Activated naive CD4-positive, alpha-beta T cell treated with anti-CD3 and anti-CD28 coated beads, Interleukin-2, amount 10 ng/mL, durations not matched to agents 7 days and 5 days (primary cell): ENCODE data around the gene A3GALT2.
A peak's percentile ranks its signal among the peaks of the same experiment; 100 is the strongest.

ENCODE experiments used
- CTCF ChIA-PET: fragments of 350-600 bp; sonication (Branson Sonifier 250); formaldehyde crosslinking; loops from one replicate; lab custom pipeline; 2021; ENCODE audit warnings: antibody characterized with exemption; lab: Charles Lee
- DNase-seq: peaks from one replicate; pipeline ENCODE4 v3.0.0-alpha.2; 2020
- H3K27ac Mint-ChIP-seq: one replicate; pipeline ENCODE4 v1.8.0; 2021; ENCODE audit warnings: mild to moderate bottlenecking, moderate library complexity, mixed read lengths
- H3K27me3 Mint-ChIP-seq: one replicate; pipeline ENCODE4 v1.8.0; 2021; ENCODE audit warnings: mild to moderate bottlenecking, mixed read lengths
- H3K36me3 Mint-ChIP-seq: one replicate; pipeline ENCODE4 v1.8.0; 2021; ENCODE audit warnings: mixed read lengths
- H3K4me1 Mint-ChIP-seq: one replicate; pipeline ENCODE4 v1.8.0; 2021; ENCODE audit warnings: mixed read lengths
- H3K4me3 Mint-ChIP-seq: one replicate; pipeline ENCODE4 v1.8.0; 2021; ENCODE audit warnings: mild to moderate bottlenecking, moderate library complexity, mixed read lengths
- H3K9me3 Mint-ChIP-seq: one replicate; pipeline ENCODE4 v1.8.0; 2021; ENCODE audit warnings: mixed read lengths

The A3GALT2 gene

GRCh38 chr1:33306653-33307493 lies 14.0 kb downstream of the A3GALT2 start:
- CTCF ChIA-PET, result interaction anchor here (1.5 to 2.5 kb wide), 2 partner anchors 11 kb away, joined by 5 to 12 read pairs; no protein-coding TSS in a partner anchor
- H3K36me3 Mint-ChIP-seq, result peaks cover 10% of the 10 kb centered on the region
- H3K4me3 Mint-ChIP-seq, result no peak overlapping the region
- H3K27me3 Mint-ChIP-seq, result peaks cover 41% of the 10 kb centered on the region
- peaks cover 4% of the 10 kb centered on the region for H3K9me3 Mint-ChIP-seq
- no peak overlapping the region for H3K27ac Mint-ChIP-seq
- no peak for DNase-seq
- H3K4me1 Mint-ChIP-seq, result peaks cover 21% of the 10 kb centered on the region

- Mint-ChIP-seq H3K9me3 (peaks cover 7% of the 10 kb centered on the region), H3K4me1 (peaks cover 26% of the 10 kb centered on the region), H3K4me3 (no peak overlapping the region), H3K27ac (no peak overlapping the region), H3K27me3 (peaks cover 40% of the 10 kb centered on the region), H3K36me3 (peaks cover 17% of the 10 kb centered on the region)
- CTCF ChIA-PET, result interaction anchor here (2.5 kb wide), 1 partner anchor 10 kb away, joined by 12 read pairs; no protein-coding TSS in a partner anchor
- DNase-seq, result no peak
Measured at GRCh38 chr1:33305816-33306652, 14.9 kb downstream of the A3GALT2 start.

GRCh38 chr1:33305016-33305415 lies 15.9 kb downstream of the A3GALT2 start:
- CTCF ChIA-PET, result interaction anchor here (2.5 kb wide), 1 partner anchor 9 kb away, joined by 12 read pairs; no protein-coding TSS in a partner anchor
- Mint-ChIP-seq H3K4me3 (no peak overlapping the region), H3K36me3 (peaks cover 20% of the 10 kb centered on the region), H3K4me1 (peaks cover 28% of the 10 kb centered on the region), H3K27me3 (peaks cover 40% of the 10 kb centered on the region), H3K9me3 (peaks cover 7% of the 10 kb centered on the region), H3K27ac (peak overlapping the region; percentile 55)
- no peak for DNase-seq

GRCh38 chr1:33302325-33302724 lies 18.6 kb downstream of the A3GALT2 start:
- Mint-ChIP-seq H3K27me3 (peaks cover 31% of the 10 kb centered on the region), H3K36me3 (peaks cover 25% of the 10 kb centered on the region), H3K4me3 (no peak overlapping the region), H3K4me1 (peaks cover 33% of the 10 kb centered on the region), H3K9me3 (peaks cover 7% of the 10 kb centered on the region), H3K27ac (peak overlapping the region; percentile 84)
- CTCF ChIA-PET, result no interaction called here
- peak; percentile 71 for DNase-seq

- CTCF ChIA-PET, result interaction anchor here (0.6 kb wide), 1 partner anchor 155 kb away, joined by 4 read pairs; no protein-coding TSS in a partner anchor
- Mint-ChIP-seq H3K27ac (peak overlapping the region; percentile 84), H3K9me3 (peaks cover 7% of the 10 kb centered on the region), H3K27me3 (peaks cover 22% of the 10 kb centered on the region), H3K4me3 (no peak overlapping the region), H3K36me3 (peaks cover 30% of the 10 kb centered on the region), H3K4me1 (peaks cover 33% of the 10 kb centered on the region)
- no peak for DNase-seq
Measured at GRCh38 chr1:33301273-33301984, 19.5 kb downstream of the A3GALT2 start.

- no peak overlapping the region for H3K4me3 Mint-ChIP-seq
- peaks cover 7% of the 10 kb centered on the region for H3K9me3 Mint-ChIP-seq
- peaks cover 33% of the 10 kb centered on the region for H3K4me1 Mint-ChIP-seq
- H3K27ac Mint-ChIP-seq, result no peak overlapping the region
- CTCF ChIA-PET, result interaction anchor here (0.6 kb wide), 1 partner anchor 155 kb away, joined by 4 read pairs; no protein-coding TSS in a partner anchor
- peaks cover 32% of the 10 kb centered on the region for H3K36me3 Mint-ChIP-seq
- DNase-seq, result no peak
- H3K27me3 Mint-ChIP-seq, result peaks cover 15% of the 10 kb centered on the region
Measured at GRCh38 chr1:33300673-33301072, 20.2 kb downstream of the A3GALT2 start.

GRCh38 chr1:33299461-33300155 lies 21.3 kb downstream of the A3GALT2 start:
- Mint-ChIP-seq H3K9me3 (peaks cover 7% of the 10 kb centered on the region), H3K27me3 (peaks cover 5% of the 10 kb centered on the region), H3K4me1 (peaks cover 39% of the 10 kb centered on the region), H3K36me3 (peaks cover 36% of the 10 kb centered on the region), H3K4me3 (no peak overlapping the region), H3K27ac (no peak overlapping the region)
- CTCF ChIA-PET, result interaction anchor here (1.5 to 7.5 kb wide), 2 partner anchors 89 to 171 kb away, joined by 3 to 108 read pairs; partner anchors contain the start of gene ZSCAN20
- DNase-seq, result no peak

GRCh38 chr1:33298623-33299277 lies 22.1 kb downstream of the A3GALT2 start:
- Mint-ChIP-seq H3K4me1 (peaks cover 34% of the 10 kb centered on the region), H3K4me3 (no peak overlapping the region), H3K27me3 (no peaks in the 10 kb centered on the region), H3K9me3 (peaks cover 7% of the 10 kb centered on the region), H3K27ac (no peak overlapping the region), H3K36me3 (peaks cover 43% of the 10 kb centered on the region)
- CTCF ChIA-PET, result interaction anchor here (0.6 to 7.5 kb wide), 9 partner anchors 14 to 242 kb away, joined by 3 to 108 read pairs (median 3); partner anchors contain the start of gene ZSCAN20
- peak; percentile 73 for DNase-seq

GRCh38 chr1:33297911-33298622 lies 22.8 kb downstream of the A3GALT2 start:
- H3K9me3 Mint-ChIP-seq, result peaks cover 7% of the 10 kb centered on the region
- peaks cover 40% of the 10 kb centered on the region for H3K36me3 Mint-ChIP-seq
- DNase-seq, result no peak
- CTCF ChIA-PET, result interaction anchor here (0.6 to 7.5 kb wide), 11 partner anchors 15 to 242 kb away, joined by 3 to 108 read pairs (median 3); partner anchors contain the start of gene ZSCAN20
- H3K4me3 Mint-ChIP-seq, result no peak overlapping the region
- peaks cover 29% of the 10 kb centered on the region for H3K4me1 Mint-ChIP-seq
- H3K27me3 Mint-ChIP-seq, result no peaks in the 10 kb centered on the region
- H3K27ac Mint-ChIP-seq, result no peak overlapping the region

- peaks cover 3% of the 10 kb centered on the region for H3K9me3 Mint-ChIP-seq
- no peaks in the 10 kb centered on the region for H3K27me3 Mint-ChIP-seq
- H3K27ac Mint-ChIP-seq, result no peak overlapping the region
- H3K36me3 Mint-ChIP-seq, result peaks cover 32% of the 10 kb centered on the region
- no peak overlapping the region for H3K4me3 Mint-ChIP-seq
- no peak for DNase-seq
- CTCF ChIA-PET, result interaction anchor here (0.6 to 7.5 kb wide), 12 partner anchors 9 to 1297 kb away, joined by 3 to 108 read pairs (median 6); partner anchors contain the start of gene ZSCAN20
- peaks cover 17% of the 10 kb centered on the region for H3K4me1 Mint-ChIP-seq
Measured at GRCh38 chr1:33296824-33297223, 24.1 kb downstream of the A3GALT2 start.

- H3K9me3 Mint-ChIP-seq, result no peaks in the 10 kb centered on the region
- peaks cover 27% of the 10 kb centered on the region for H3K36me3 Mint-ChIP-seq
- CTCF ChIA-PET, result interaction anchor here (0.6 to 7.5 kb wide), 32 partner anchors 9 to 1298 kb away, joined by 3 to 108 read pairs (median 5); partner anchors contain the start of genes A3GALT2, PHC2 and ZSCAN20
- H3K4me3 Mint-ChIP-seq, result no peak overlapping the region
- no peak overlapping the region for H3K27ac Mint-ChIP-seq
- DNase-seq, result no peak
- H3K4me1 Mint-ChIP-seq, result peaks cover 13% of the 10 kb centered on the region
- no peaks in the 10 kb centered on the region for H3K27me3 Mint-ChIP-seq
Measured at GRCh38 chr1:33296082-33296458, 24.8 kb downstream of the A3GALT2 start.
